ENCODE measurements around the gene TLK2. TPM values are rescaled to one million over a fixed set of nuclear protein-coding genes. Genes with fewer than 3 reads are reported as not detected.

TLK2 gene
- total and polyA plus RNA-seq, 8 donors: 6.2 to 19.3 (median 13.3) TPM

GRCh38 chr17:62652251-62653001 is 173.8 kb downstream of the TLK2 start:
- ATAC-seq: peak; percentile 79 to 88 (median 86)
- intact Hi-C loops (cut with DNase I): no loop called here
- peak; percentile 67 to 79 (median 71) for DNase-seq
- Histone ChIP-seq H3K4me3 (peak overlapping the region; percentile 17 to 60 (median 42)), H3K27me3 (no peaks in the 10 kb centered on the region), H3K27ac (peak overlapping the region in 3 of 4 donors; percentile 27 to 67 (median 60)), H3K4me1 (no peaks in the 10 kb centered on the region), H3K9me3 (no peaks in the 10 kb centered on the region), H3K36me3 (no peaks in the 10 kb centered on the region)
- WGBS, 2 donors: 3 to 5% methylated on average over 49 to 57 of the region's 57 CpGs
- no peak for TF ChIP-seq CTCF (IDR thresholded peaks at IDR 0.05)
- FAIRE-seq: no peak

- 7% methylated on average over 29 to 30 of the region's 30 CpGs for WGBS, 2 donors
- Histone ChIP-seq H3K36me3 (no peaks in the 10 kb centered on the region), H3K27ac (peak overlapping the region in 2 of 4 donors; percentile 60 to 67), H3K4me1 (no peaks in the 10 kb centered on the region), H3K27me3 (no peaks in the 10 kb centered on the region), H3K9me3 (no peaks in the 10 kb centered on the region), H3K4me3 (peak overlapping the region; percentile 17 to 60 (median 42))
- intact Hi-C loops (cut with DNase I): no loop called here
- FAIRE-seq (no peak), ATAC-seq (peak; percentile 72 to 85 (median 80)), DNase-seq (peak; percentile 60 to 79 (median 70))
- no peak for TF ChIP-seq CTCF (IDR thresholded peaks at IDR 0.05)
These were observed 174.6 kb downstream of the TLK2 start for GRCh38 chr17:62653002-62653825.

GRCh38 chr17:62653826-62654761 is 175.5 kb downstream of the TLK2 start:
- no peak for TF ChIP-seq CTCF (IDR thresholded peaks at IDR 0.05)
- DNase-seq (peak in 2 of 6 donors; percentile 20 to 21), ATAC-seq (peak in 3 of 4 donors; percentile 8 to 31 (median 21)), FAIRE-seq (no peak)
- Histone ChIP-seq H3K27me3 (no peaks in the 10 kb centered on the region), H3K4me1 (no peaks in the 10 kb centered on the region), H3K4me3 (no peak overlapping the region), H3K27ac (no peak overlapping the region), H3K9me3 (no peaks in the 10 kb centered on the region), H3K36me3 (no peaks in the 10 kb centered on the region)
- WGBS, 2 donors: 62 to 65% methylated on average over 19 of the region's 19 CpGs
- intact Hi-C loops (cut with DNase I): no loop called here

GRCh38 chr17:62655656-62656055 is 177.0 kb downstream of the TLK2 start:
- H3K4me3 ChIP-seq: no peak overlapping the region
- H3K4me1 ChIP-seq: no peaks in the 10 kb centered on the region
- H3K36me3 ChIP-seq: no peaks in the 10 kb centered on the region
- intact Hi-C loops (cut with DNase I): no loop called here
- no peak for DNase-seq
- WGBS, 2 donors: 62 to 75% methylated on average over 6 of the region's 6 CpGs
- no peak for TF ChIP-seq CTCF (IDR thresholded peaks at IDR 0.05)
- no peak overlapping the region for H3K27ac ChIP-seq
- no peaks in the 10 kb centered on the region for H3K27me3 ChIP-seq
- no peak for FAIRE-seq
- no peaks in the 10 kb centered on the region for H3K9me3 ChIP-seq
- ATAC-seq: no peak
